ENCODE data around the gene C14orf180.

DNA sequence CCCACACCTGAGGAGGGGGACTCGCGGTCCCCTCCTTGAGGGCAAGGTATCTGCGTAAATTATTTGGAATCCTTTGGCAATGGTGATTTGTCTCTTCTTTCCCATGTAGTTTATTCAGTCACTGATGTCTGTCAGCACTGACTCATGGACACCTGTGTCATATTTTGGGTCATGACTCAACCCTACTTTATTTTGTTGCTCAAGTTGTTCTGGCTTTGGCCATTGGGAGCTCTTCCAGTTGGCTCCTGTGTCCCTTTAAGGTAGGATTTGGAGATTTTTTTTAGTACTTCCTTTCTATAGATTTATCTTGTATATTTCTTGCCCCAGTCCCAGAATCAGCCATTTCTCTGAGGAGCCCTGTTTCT, 47.4 kb upstream of the C14orf180 start:
- TF ChIP-seq, protein P1, sequence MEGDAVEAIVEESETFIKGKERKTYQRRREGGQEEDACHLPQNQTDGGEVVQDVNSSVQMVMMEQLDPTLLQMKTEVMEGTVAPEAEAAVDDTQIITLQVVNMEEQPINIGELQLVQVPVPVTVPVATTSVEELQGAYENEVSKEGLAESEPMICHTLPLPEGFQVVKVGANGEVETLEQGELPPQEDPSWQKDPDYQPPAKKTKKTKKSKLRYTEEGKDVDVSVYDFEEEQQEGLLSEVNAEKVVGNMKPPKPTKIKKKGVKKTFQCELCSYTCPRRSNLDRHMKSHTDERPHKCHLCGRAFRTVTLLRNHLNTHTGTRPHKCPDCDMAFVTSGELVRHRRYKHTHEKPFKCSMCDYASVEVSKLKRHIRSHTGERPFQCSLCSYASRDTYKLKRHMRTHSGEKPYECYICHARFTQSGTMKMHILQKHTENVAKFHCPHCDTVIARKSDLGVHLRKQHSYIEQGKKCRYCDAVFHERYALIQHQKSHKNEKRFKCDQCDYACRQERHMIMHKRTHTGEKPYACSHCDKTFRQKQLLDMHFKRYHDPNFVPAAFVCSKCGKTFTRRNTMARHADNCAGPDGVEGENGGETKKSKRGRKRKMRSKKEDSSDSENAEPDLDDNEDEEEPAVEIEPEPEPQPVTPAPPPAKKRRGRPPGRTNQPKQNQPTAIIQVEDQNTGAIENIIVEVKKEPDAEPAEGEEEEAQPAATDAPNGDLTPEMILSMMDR (IDR thresholded peaks at IDR 0.05), result no peak
- no peak for TF ChIP-seq POLR2A (IDR thresholded peaks at IDR 0.05)

All from right lobe of liver (tissue), 4 donors.